GM12891 (cell line): ENCODE results near the gene REPIN1.

Experiments used
- DNase-seq: peaks from one replicate; pipeline ENCODE4 v3.0.0; 2011; ENCODE audit warnings: low spot score; ENCODE audit not compliant: insufficient read length
- FAIRE-seq: peaks from 2 replicates; lab custom pipeline; 2011; peaks lifted over from hg19 to GRCh38; lab: Jason Lieb, UNC
- PAX5 ChIP-seq: IDR thresholded peaks from 2 replicates; pipeline ENCODE4 v1.6.1; 2011; ENCODE audit warnings: low read length, moderate library complexity, mild to moderate bottlenecking; ENCODE audit not compliant: insufficient read depth, severe bottlenecking
- POLR2A ChIP-seq: IDR thresholded peaks from 2 replicates; pipeline ENCODE4 v1.6.1; 2011; ENCODE audit warnings: low read depth, low read length, control low read depth
- POLR2AphosphoS5 ChIP-seq: IDR thresholded peaks from 2 replicates; pipeline ENCODE4 v1.6.1; 2011; ENCODE audit warnings: low read depth, low read length, control low read depth
- POU2F2 ChIP-seq: IDR thresholded peaks from 2 replicates; pipeline ENCODE4 v1.6.1; 2011; ENCODE audit warnings: low read depth, mild to moderate bottlenecking, control low read depth, low read length, moderate library complexity
- SPI1 ChIP-seq: IDR thresholded peaks from 2 replicates; pipeline ENCODE4 v1.6.1; 2011; ENCODE audit warnings: low read depth, low read length, control low read depth
- TAF1 ChIP-seq: IDR thresholded peaks from 2 replicates; pipeline ENCODE4 v1.6.1; 2011; ENCODE audit warnings: low read depth, low read length, control low read depth

REPIN1 gene

DNA sequence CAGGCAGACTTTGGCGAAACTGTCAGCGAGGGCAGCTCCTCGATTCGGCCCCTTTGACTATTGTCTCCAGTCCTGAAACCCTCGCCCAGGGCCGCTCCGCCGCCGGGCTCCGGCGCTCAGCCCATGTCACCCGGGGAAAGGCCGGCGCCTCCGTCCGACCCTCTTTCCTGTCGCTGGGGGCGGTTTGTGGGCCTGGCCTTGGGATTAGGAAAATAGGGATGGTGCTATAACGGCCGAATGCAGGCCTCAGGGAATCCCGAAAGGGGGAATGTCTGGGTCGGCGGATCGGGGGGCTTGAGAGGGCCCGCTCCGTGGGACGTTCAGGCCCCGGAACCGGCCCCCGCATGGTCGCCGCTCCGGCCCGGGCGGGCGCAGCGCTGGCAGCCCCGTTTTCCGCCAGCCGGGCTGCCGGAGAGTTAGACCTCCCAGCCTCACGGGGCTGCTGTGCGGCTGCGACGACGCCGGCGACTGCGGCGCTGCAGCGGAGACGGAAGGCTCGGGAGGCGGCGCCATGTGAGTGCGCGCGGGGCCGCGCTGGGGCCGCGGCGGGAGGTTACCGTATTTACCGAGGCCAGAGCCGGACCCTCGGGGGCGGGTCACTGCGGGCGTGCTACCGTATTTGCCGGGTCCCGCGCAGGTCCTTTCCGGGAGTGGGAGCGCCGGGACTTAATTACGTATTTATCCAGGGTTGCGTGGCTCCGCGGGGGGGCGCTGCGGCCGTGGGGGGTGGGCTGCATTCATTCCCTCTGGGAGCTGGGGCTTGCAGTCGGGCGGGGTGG is 36.4 kb downstream of the REPIN1 start:
- DNase-seq, result peak; percentile 88
- FAIRE-seq, result peak; percentile 95
- no peak for TF ChIP-seq SPI1
- TF ChIP-seq POU2F2, result no peak; the same call in 1 of the 2 replicates
- peak; percentile 32; the same call in 1 of the 2 replicates for TF ChIP-seq POLR2AphosphoS5
- TF ChIP-seq POLR2A, result peak; percentile 74
- no peak for TF ChIP-seq PAX5
- peak; percentile 81 for TF ChIP-seq TAF1

DNA sequence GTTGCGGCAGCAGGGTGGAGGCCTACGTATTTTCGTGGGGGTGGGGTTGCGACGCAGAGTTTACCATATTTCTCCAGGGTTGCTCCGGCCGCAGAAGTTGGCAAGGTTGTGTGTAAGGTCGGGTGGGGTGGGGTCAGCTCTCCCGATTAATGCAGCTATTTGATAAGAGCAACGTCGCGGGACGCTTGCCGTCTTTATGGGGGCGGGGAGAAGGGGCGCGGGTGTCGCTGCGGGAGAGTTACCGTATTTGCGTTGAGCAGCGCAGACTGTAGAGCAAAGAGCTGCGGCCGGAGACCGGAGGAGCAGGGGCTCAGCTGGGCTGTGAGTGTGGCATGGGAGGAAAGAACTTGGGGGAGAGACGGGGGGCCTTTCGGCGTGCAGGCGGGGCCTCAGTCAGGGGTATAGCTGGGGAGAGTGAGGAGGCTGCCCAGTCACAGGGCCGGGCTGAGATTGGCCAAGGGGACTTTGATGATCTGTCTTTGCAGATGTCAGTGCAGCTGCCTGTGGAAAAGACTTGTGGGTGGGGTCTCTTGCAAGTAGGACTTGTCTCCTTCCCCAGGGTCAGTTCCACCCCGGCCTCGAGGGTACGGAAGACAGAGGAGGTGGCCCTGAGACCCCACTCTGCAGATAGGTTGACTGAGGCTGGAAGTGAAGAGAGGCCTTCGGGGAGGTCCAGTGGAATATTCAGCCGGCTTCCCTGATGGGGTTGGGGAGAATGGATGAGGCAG is 37.1 kb downstream of the REPIN1 start:
- DNase-seq (no peak), FAIRE-seq (no peak)
- TF ChIP-seq POU2F2, result no peak
- no peak for TF ChIP-seq SPI1
- TF ChIP-seq TAF1, result no peak
- TF ChIP-seq PAX5, result no peak
- TF ChIP-seq POLR2A, result no peak
- TF ChIP-seq POLR2AphosphoS5, result no peak

GRCh38 chr7:150406312-150406566 is 37.6 kb downstream of the REPIN1 start:
- FAIRE-seq, result peak; percentile 26
- TF ChIP-seq POU2F2, result no peak
- no peak for TF ChIP-seq TAF1
- TF ChIP-seq PAX5, result no peak
- TF ChIP-seq SPI1, result no peak
- no peak for TF ChIP-seq POLR2AphosphoS5
- no peak for TF ChIP-seq POLR2A
- no peak for DNase-seq

- TF ChIP-seq PAX5 (no peak), SPI1 (peak; percentile 26; the same call in 1 of the 2 replicates), POU2F2 (no peak), TAF1 (no peak), POLR2AphosphoS5 (no peak)
- DNase-seq (peak; percentile 62), FAIRE-seq (peak; percentile 89)
These were observed 38.2 kb downstream of the REPIN1 start for GRCh38 chr7:150406567-150407421.

GRCh38 chr7:150407588-150408392 is 39.2 kb downstream of the REPIN1 start:
- DNase-seq (no peak), FAIRE-seq (no peak)
- TF ChIP-seq PAX5, result no peak
- no peak for TF ChIP-seq POLR2A
- no peak for TF ChIP-seq POU2F2
- TF ChIP-seq TAF1, result no peak
- no peak for TF ChIP-seq SPI1
- no peak for TF ChIP-seq POLR2AphosphoS5

- no peak for FAIRE-seq
- no peak for TF ChIP-seq POLR2A
- no peak for TF ChIP-seq TAF1
- no peak for TF ChIP-seq POU2F2
- no peak for TF ChIP-seq POLR2AphosphoS5
- no peak for TF ChIP-seq PAX5
- TF ChIP-seq SPI1, result no peak
- DNase-seq, result no peak
These were observed 40.0 kb downstream of the REPIN1 start for GRCh38 chr7:150408393-150409299.

DNA sequence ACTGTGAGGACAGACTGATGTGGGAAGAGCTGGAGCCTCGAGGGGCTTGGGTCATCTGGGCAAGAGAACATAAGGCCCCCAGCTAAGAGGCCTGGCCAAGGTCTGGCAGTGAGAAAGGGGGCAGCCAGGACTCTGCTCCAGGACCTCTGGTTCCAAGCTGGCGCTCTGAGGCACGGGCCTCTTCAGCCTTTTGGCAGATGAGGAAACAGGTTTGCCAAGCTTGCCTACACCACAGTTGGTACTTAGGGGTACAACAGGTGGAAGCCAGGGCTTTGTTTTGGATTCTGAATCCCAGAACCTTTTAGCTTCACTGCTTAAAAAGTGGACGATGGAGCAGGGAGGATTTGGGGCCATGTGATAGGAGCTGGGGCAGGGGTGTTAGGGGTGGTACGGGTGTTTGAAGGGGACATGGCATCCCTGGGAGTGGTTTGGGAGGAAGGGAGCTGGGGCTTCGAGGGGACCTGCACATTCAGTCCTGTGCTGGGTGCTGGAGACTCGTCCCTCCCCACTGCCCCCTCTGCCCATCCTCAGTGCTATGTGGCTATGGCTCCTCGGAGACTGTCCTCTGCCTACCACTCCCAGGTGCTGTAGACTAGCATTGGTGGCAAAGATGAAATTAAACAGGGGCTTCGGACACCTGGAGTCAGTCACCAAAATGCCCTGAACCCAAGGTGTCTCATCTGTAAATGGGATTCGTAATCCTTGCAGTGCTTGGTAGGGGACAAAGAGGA is 40.8 kb downstream of the REPIN1 start:
- no peak for TF ChIP-seq POLR2AphosphoS5
- TF ChIP-seq PAX5, result no peak
- TF ChIP-seq TAF1, result no peak
- TF ChIP-seq POU2F2, result no peak
- TF ChIP-seq POLR2A, result no peak
- TF ChIP-seq SPI1, result no peak
- DNase-seq (no peak), FAIRE-seq (no peak)
